NCI-H2196 (cell line): ENCODE measurements around the gene DGKI.
"Not testable (repeated sequence)": the region's sequence is repeated elsewhere in the genome, so short reads cannot be mapped to it uniquely, and the experiment has no call there.

Source experiments
- DNase-seq: peaks from one replicate; lab custom pipeline; 2025; ENCODE audit not compliant: unreplicated experiment; lab: John Stamatoyannopoulos, UW

The DGKI gene

DNA sequence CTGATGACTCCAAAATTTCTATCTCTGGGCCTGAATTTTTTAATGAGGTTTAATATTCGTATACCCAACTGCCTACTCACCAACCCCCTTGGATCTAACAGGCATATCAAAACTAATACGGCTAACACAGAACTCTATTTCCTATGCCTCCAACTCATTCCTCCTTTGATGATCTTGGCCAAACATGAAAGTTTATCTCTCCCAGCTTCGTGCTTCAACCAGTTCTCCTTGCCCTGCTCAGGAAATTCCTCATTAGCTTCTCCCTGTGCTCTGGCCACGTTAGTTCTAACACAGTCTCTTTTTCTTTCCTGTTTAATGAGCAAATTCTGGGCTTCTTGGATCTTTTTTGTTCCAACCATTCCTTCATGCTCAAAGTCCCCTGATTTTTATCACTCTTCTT is 364.3 kb downstream of the DGKI start:
- DNase-seq: no peak

DNA sequence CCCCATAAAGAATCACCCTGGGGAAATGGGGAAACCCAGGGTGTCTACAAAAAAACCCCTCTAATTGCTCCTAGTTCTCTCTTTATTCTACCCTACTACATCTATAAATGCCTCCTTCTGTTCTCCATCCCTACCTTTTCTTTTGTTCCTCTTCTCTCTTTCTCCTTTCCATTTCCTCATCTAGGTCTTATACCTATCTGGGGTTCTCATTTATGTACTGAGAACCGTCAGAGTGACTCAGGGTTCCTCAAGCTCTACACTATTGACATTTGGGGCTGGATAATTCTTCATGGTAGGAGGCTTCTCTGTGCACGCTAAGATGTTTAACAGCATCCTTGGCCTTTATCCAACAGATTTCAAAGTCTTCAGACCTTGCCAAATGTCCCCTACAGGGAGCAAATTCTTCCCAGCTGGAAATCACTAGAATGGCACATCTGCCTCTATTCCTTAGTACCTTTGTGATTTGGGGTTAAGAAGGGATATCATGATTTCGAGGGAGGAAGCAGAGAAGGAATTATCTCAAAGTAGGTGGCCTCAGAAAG is 365.9 kb downstream of the DGKI start:
- no peak for DNase-seq

DNA sequence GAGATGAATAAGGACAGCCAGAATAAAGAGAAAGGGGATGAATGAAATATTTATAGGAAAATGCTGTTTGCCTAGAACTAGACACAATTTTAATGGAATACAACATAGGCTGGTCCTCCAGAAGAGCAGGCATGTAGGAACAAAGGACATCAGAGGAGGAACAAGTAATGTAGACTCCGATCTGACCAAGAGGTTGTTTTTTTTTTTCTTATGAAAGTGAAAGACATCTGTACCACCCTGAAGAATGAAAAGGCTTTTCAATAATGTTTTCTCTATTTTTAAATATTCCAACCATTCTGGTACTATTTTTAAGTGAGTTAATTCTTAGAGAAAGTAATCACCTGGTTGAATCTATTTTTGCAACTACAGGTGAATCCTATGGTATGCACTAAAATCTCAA is 366.4 kb downstream of the DGKI start:
- no peak for DNase-seq

DNA sequence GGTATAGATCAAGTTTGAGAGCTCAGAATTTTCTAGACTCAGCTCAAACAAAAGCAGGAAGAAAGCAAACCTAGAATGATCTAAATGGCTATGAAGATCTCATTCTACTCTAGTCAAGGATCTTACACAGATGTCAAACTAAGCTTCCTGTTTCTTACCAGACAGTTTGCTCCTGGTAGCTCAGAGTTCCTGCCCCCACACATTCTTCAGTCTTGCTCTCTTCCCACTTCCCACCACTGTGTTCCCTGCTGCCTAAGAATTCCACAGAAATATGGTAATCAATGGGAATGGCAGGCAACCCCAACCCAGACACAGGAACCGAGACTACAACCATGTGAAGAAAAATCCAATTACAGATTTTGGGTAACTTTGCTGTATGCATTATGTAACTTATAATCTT is 369.8 kb downstream of the DGKI start:
- no peak for DNase-seq

DNA sequence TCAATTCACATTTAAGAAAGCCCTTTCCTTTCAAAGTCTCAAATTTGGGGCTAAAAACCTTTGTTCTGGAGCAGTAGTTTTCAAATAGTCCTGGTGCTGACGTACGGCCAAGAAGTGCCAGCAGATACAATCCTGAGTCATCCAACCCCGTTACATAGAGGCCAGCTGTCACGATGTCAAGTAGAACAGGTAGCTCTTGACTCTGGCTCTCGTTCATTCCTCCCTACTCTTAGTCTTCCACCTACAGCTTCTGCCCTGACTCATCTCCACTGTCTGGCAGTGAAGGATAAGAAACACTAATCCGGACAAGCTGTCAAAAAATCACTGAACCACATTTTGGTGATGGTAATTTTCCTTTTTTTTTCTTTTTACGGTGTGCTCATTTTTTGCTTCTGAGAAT is 370.8 kb downstream of the DGKI start:
- DNase-seq: no peak

DNA sequence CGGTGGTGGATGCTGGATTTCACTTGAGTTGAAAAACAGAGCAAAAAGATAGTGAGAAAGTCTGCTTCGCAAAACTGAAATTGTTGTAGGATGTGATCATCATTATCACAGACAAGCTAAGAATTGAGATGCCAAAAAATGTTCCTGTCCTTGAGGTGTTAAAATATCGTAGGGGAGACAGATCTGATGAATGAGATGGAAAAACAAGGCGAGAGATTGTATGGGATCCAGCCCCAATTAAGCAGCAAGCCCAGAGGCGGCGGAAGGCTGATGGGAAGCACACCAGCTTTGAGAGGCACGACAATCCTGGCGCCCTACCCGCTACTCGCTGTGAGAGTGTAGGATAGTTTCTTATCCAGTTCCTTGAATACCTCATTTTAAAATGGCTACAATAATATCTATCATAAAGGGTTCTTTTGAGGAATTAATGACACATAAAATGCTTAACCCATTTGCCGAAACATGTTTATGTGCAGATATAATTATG is 372.2 kb downstream of the DGKI start:
- DNase-seq: no peak

DNA sequence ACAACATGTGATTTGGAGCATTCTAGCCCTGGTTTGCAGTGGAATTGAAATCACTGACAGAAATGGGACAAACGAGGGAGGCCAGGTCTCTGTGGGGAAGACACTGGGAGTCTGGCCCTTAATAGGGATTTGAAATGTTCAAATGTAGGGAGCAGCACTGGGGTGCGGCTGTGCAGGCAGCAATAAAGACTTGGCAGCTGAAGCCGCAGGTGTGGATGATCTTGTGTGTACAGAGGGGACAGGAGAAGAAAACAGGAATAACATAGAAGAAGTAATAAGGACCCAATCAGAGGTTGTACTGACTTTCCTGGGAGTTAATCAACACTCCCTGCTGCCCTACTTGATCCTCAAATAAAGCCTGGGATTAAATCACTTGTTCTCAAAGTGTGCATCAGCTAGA is 375.6 kb downstream of the DGKI start:
- DNase-seq: no peak

DNA sequence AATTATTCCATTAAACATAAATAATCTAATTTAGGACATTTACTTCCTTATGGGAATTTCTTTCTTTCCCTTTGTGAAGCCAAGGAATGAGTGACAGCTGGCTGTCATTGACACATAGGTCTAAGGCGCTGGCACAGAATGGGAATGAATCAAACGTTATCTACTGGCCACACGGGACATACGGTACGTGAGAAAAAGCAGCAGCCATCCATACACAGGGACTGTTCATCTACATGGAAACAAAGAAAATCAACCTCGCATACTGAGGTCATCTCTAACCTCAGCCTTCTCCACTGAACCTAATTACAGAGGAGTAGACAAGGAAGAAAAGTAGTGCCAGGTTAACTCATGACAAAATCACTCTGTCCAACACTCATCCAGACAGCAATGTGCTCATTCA is 376.9 kb downstream of the DGKI start:
- DNase-seq: no peak

DNA sequence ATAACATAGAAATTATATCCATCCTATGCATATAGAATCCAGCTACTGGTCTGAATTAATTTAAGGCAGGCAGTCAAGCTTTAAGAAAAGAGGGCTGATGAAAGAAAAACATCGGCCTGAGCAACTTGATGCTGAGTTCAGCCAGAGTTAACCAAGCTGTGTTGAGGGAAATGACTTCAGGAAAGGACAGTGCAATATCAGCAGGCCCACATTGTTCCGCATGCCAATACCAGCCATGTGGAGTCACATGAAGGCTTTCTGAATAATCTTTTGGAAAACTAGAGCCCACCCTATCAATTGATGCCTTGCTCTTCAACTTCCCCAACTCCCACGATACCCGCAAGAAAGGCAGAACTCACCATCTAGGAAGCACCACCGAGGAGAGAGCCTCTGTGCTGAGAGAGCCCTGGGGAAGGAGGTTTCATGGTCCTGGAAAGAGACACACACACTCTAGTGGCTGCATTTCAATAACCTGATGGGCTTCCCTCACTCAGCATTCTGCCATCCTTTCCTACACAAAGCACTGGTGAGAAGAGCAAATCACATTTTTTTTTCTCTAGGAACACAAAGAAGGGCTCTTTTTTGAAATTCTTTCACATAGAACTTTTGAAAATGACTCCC is 377.5 kb downstream of the DGKI start:
- DNase-seq: no peak

DNA sequence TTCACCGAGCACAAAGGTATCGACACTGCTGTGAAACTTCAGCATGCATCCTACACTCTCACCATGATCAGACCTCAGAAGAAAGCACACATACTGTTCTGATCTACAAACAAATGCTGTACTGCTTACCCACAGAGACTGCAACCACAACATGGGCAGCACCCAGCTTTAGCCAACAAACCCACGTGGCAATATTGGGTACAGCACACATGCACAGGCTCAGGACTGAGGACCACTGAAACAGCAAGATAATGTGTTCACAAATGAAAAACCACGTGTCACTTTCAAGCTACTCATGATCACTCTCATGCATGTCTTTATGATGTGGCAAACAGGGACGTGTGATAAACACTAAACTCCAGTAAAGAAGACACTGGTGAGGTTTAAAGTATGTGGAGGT is 383.9 kb downstream of the DGKI start:
- no peak for DNase-seq

DNA sequence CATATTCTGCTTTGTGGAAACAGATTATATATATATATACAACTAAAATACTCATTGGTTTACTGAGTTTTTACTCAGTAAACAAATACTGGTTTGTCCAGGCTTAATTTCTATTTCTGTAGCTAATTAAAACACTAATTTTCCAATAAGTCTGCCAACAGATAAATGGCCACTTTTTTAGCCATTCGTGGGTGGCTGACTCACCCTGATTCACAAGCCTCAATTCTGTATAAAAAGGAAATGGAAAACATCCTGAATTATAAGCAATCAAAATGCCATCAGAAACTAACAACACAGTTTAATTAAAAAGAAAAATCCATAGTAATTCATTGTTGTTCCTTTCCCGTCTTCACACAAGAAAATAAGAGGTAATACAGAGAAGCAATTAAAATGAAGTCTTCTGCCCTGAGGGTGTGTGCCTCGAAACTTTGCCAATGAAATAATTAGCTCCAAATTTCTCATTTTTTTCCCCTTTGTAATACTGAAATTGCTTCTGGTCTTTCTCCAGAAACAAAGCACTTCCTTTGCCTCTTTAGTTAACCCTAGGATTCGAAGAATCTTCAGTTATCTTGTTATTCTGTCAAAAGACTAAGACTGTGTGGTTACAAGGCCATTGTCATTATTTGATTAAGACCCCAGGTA is 384.6 kb downstream of the DGKI start:
- DNase-seq: no peak

DNA sequence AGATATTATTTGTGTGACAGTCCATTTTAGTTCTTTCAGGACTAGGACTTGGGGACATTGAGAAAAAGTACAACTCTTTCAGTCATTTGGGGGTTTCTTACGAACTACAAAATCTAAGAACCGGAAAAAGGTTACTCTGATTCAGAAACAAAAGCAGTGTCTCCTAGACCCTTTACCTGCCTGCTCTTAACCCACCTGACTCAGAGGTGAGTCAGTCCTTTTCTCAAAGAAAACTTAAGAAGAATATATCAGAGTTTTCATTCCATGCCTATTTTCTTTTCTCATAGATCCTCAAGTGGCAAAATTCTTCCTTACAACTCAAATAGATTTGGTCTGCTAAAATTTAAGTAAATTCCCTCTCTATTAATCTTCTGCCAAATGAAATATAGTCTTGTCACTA is 388.4 kb downstream of the DGKI start:
- DNase-seq: no peak

DNA sequence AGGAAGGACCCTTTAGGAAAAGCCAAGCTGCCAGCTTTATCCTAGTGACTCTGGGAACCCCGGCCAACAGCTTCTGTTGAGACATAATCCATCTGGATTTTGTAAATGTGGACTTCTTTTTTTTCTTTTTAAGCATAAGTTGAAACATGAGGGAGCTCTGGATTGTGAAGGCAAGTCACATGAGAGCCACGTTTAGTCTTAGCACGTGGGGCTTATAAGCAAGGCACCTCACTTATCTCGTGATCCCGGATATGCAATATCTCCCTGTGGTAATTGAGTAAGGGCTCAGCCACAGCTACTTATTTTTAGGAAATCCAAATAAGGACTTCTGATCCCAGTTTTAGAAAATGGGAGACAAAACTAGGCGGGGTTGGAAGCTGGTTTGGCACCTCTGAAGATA is 392.0 kb downstream of the DGKI start:
- DNase-seq: no peak

DNA sequence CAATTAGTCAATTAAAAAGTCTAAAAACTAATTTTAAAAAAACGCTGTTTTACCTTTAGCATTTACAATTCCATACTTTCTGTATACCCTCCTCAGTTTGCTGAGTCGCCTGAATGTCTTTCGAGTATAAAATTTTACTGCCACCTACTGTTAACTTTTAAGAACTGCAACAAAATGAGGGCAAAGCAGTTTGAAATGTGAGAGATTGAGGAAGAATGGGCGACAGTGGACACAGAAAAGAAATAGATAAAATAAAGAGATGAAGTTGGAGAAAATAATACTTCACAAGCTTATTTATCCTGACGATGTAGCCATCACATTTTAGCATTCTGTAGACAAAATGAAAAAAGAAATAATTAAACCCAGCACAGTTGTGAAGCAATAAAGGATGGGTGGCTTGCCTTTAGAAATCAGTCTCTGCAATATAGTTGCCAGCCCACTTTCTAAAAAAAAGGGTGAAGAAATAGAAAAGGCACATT is 392.5 kb downstream of the DGKI start:
- peak; percentile 40 for DNase-seq

DNA sequence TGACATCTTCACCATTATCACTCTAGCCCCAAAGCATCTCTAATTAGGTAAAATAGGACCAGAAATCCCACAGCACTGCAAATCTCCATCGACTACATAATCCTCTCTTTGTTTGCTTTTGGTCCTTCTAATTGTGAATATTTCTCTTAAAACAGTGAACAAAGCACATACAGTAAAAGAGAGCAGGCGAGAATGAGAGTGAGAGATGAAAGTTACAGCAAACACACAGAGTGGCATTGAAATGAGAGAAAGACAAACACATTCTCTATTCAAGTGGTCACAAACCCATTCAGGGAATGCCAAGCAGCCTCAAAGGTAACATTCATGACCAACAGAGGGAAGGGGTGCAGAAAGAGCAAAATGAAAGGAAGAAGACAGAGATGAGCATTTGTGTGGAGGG is 393.4 kb downstream of the DGKI start:
- no peak for DNase-seq

DNA sequence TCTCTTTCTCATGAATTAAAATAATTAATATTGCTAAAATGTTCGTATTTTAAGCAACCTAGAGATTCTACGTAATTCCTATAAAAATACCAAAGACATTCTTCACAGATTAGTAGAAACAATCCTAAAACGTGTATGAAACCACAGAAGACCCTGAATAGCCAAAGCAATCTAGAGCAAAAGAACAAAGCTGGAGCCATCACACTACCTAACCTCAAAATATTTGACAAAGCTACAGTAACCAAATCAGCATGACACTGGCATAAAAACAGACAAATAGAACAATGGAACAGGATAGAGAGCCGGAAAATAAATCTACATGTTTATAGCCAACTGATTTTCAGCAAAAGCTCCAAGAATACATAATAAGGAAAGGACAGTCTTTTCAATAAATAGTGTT is 397.8 kb downstream of the DGKI start:
- no peak for DNase-seq

DNA sequence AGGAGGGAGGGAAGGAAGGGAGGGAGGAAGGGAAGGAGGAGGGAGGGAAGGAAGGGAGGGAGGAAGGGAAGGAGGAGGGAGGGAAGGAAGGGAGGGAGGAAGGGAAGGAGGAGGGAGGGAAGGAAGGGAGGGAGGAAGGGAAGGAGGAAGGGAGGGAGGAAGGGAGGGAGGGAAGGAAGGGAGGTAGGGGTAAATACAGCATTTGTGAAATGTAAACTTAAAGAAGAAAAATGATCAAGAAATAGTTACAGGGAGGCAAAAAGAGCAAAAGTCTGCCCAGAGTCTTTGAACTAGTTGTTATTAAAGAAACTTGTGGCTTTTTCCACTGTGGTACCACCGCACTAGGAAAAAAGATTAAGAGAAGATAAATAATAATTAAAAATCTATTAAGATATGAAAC is 398.2 kb downstream of the DGKI start:
- not testable (repeated sequence) for DNase-seq

DNA sequence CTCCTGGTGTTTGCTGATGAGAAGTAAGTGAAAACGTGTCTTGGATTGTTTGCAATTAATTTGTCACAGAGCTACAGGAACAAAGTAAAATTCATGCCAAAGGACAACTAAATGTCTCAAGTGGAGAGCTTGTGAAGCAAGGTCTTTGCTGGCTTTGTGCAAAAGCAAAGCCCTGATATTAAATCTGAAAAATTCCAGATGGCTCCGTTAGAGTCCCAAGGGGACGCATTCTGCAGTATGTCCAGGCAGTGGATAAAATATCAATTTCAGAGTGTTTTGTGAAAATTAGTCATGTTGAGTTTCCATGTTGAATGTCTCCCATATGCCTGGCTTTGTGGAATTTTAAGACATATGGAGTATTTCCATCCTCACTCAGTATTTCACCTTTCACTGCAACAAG is 400.7 kb downstream of the DGKI start:
- no peak for DNase-seq

DNA sequence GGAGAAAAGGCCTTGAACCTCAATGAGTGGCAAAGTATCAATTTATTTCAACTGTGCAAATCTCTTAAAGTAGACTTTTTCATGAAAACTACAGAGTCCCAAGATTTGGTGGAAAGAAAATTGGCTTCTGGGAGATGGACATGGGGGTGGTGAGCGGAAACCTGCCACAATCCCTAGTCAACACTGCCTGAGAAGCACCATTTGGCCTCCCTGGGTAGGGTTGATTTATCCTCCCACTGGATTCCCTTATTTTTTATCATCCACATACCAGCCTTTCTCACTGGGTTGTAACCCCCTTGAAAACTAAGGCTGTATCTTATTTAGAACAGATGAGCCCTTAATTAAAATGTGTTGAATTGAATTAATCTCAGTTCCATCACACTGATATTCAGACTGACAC is 401.5 kb downstream of the DGKI start:
- DNase-seq: no peak

DNA sequence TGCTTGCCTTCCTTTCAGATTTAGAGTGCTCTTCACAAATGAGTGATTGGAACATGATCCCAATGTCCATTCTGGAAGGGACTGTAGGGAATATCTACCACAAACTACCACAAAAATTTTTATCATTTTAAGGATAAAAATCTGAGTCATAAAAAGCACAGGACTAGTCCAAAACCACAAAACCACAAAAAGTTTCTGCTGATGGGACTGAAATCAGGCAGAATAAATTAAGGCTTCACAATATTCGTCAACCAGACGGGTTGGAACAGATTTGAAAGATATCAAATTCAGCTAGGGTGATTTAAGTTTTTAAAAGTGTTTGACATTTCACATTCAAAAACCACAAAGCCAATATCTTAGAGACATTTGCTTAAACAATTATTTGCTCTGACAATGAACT is 403.2 kb downstream of the DGKI start:
- no peak for DNase-seq

DNA sequence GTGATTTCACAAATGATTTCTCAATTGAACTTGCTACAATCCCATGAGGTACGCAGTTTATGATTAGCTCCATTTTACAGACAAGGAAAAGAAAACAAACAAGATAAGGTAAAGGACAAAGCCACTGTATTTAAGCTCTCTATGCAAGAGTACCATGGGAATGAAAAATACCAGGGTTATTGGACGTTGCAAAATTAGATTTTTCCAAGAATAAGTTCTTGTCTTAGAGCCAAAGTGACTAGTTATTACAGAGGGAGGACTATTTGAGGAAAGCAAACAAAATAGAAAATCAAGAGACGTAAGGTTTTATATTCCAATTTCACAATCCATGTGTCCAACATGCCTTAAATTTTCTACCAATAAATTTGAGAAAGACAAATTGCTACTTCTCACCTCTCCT is 405.3 kb downstream of the DGKI start:
- DNase-seq: no peak
